Esophagus muscularis mucosa (tissue), 4 donors: ENCODE results near the gene ASTN2.

Experiments
- CTCF ChIP-seq, 3 experiments: fragments of 200-600 bp in 2 of 3; fragments of 450-650 bp in 1 of 3; sonication (generic) in 2 of 3; IDR thresholded peaks; one replicate each; pipeline ENCODE4 v1.5.1; 2017 to 2019; ENCODE audit warnings: antibody characterized with exemption in 3 of 3, mild to moderate bottlenecking in 2 of 3, moderate library complexity in 1 of 3
- EP300 ChIP-seq: sonication (generic); formaldehyde crosslinking; IDR thresholded peaks from one replicate; pipeline ENCODE4 v1.6.1; 2017; ENCODE audit warnings: antibody characterized with exemption
- POLR2A ChIP-seq: fragments of 450-650 bp; IDR thresholded peaks from one replicate; pipeline ENCODE4 v1.6.1; 2017; ENCODE audit warnings: antibody characterized with exemption, moderate library complexity, mild to moderate bottlenecking, low read depth

GRCh38 chr9:116406469-116406868 lies 1008.4 kb downstream of the ASTN2 start:
- no peak for TF ChIP-seq CTCF (IDR thresholded peaks at IDR 0.05)
- TF ChIP-seq EP300: no peak
- TF ChIP-seq POLR2A: no peak
